ENCODE data around the gene STAG2.

The STAG2 gene

GRCh38 chrX:123976706-123977316 lies 15.3 kb downstream of the STAG2 start:
- DNase-seq = no peak

GRCh38 chrX:123983240-123983639 lies 21.7 kb downstream of the STAG2 start:
- DNase-seq = no peak

- DNase-seq = no peak
Measured at GRCh38 chrX:123986377-123986776, 24.9 kb downstream of the STAG2 start.

- DNase-seq = no peak
Measured at GRCh38 chrX:123988423-123989111, 27.1 kb downstream of the STAG2 start.

GRCh38 chrX:123989235-123989634 lies 27.7 kb downstream of the STAG2 start:
- DNase-seq = no peak

- no peak for DNase-seq
Measured at GRCh38 chrX:123990169-123990568, 28.7 kb downstream of the STAG2 start.

- no peak for DNase-seq
Measured at GRCh38 chrX:123990602-123991001, 29.1 kb downstream of the STAG2 start.

GRCh38 chrX:123993326-123993725 lies 31.8 kb downstream of the STAG2 start:
- no peak for DNase-seq

- no peak for DNase-seq
Measured at GRCh38 chrX:123993904-123994635, 32.6 kb downstream of the STAG2 start.

GRCh38 chrX:123994730-123995129 lies 33.2 kb downstream of the STAG2 start:
- DNase-seq = no peak

GRCh38 chrX:124001581-124001980 lies 40.1 kb downstream of the STAG2 start:
- DNase-seq = no peak

- DNase-seq = no peak
Measured at GRCh38 chrX:124005228-124005627, 43.7 kb downstream of the STAG2 start.

GRCh38 chrX:124010157-124010556 lies 48.7 kb downstream of the STAG2 start:
- DNase-seq = no peak

GRCh38 chrX:124010566-124010965 lies 49.1 kb downstream of the STAG2 start:
- DNase-seq = no peak

GRCh38 chrX:124015721-124016120 lies 54.2 kb downstream of the STAG2 start:
- DNase-seq = no peak

- no peak for DNase-seq
Measured at GRCh38 chrX:124016825-124017224, 55.3 kb downstream of the STAG2 start.

- DNase-seq = no peak
Measured at GRCh38 chrX:124018023-124018422, 56.5 kb downstream of the STAG2 start.

GRCh38 chrX:124023838-124024238 lies 62.3 kb downstream of the STAG2 start:
- no peak for DNase-seq

GRCh38 chrX:124026529-124026928 lies 65.0 kb downstream of the STAG2 start:
- no peak for DNase-seq

- no peak for DNase-seq
Measured at GRCh38 chrX:124028182-124028581, 66.7 kb downstream of the STAG2 start.

GRCh38 chrX:124030520-124030919 lies 69.0 kb downstream of the STAG2 start:
- DNase-seq = no peak

GRCh38 chrX:124033821-124034220 lies 72.3 kb downstream of the STAG2 start:
- DNase-seq = no peak

- DNase-seq = no peak
Measured at GRCh38 chrX:124035657-124036056, 74.2 kb downstream of the STAG2 start.

- DNase-seq = no peak
Measured at GRCh38 chrX:124042042-124042441, 80.5 kb downstream of the STAG2 start.

All from SHP77 (cell line).